HG03575 (cell line): ENCODE results near the gene COMMD1.
"Not testable (repeated sequence)": the region's sequence is repeated elsewhere in the genome, so short reads cannot be mapped to it uniquely, and the experiment has no call there.

ENCODE experiments used
- ATAC-seq: cut with Tn5 transposase; IDR thresholded peaks from one replicate; pipeline ENCODE4 v1.9.1; 2021; ENCODE audit not compliant: unreplicated experiment, insufficient number of reproducible peaks, low FRiP score; ENCODE audit errors: extremely low read depth

COMMD1 gene

DNA sequence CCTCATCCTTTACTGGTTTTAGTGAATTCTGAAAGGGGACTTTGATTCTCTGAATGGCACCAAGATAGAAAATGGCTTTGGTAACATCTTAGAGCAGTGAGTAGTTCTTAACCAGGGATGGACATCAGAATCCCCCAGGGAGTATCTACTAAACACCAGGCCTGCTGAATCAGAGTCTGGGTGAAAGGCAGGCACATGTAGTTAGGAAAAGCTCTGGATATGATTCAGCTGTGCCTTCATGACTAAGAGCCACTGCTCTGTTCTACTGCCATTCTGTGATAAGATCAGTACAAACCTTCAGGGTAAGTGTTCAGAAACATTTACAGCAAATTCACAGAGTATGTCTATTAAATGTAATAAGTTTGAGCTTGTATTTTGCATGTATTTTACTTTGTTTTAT, 244.2 kb downstream of the COMMD1 start:
- ATAC-seq: no peak

DNA sequence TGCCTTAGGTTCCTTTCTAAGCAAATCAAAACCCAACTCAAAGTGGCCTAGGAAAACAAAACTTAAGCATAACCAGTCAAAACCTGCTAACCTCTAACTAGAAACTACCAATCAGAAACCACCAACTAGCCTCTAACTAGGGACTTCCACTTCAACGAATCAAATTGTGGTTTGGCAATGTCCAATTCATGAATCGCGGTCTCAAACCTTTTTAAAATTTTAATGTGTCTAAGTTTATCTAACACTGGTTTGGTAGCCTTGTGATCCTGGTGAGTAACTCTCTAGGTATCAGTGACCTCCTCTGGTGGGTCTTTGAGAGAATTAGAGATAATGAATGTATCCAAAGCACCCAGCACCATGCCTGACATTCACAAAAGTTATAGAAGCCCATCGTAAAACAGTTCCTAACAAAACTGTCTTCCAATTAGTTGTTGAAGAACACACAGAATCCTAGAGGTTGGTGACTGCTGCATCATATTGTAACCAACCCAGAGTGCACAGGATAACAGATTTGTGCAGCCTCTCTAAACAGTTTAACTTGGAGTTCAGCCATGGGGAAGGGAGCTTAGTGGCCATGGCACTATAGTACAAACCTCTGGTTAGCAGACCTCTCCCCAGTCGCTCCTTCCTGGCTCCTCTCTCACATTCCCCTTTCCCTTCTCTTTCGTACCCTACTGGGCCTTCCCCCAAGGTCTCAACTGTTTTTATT, 245.3 kb downstream of the COMMD1 start:
- ATAC-seq: no peak

DNA sequence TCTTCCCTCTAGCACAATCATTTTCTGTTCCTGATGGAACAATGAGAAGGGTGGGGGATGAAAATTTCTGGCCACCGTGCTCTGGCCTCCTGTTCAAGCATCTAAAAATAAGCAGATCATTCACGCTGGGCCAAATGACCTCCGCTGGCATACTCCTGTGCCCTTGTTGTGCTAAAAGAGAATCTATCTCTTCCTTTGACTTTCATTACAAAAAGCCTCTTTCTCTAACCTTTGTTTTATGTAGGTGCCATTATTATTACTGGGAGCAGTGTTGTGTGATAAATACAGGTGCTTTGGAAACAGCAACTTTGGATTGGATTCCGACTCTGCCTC, 245.8 kb downstream of the COMMD1 start:
- no peak for ATAC-seq

DNA sequence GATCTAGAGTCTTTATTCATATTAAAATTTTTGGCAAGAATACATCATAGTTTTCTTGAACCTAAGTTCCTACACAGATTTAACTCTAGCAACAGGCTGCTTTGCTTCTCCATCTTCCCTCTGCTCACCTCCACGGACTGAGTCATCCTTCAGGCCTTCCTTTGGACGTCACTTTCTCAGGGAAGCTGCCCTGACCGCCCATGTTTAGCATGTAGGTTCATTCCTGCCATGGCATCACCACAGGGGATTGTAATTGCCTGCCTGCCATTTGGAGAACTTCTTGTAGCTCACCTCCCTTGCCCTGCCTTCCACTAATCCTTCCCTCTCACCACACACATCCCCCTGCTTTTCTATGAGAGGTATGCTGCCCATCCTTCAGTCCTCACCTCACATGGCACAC, 246.5 kb downstream of the COMMD1 start:
- no peak for ATAC-seq

DNA sequence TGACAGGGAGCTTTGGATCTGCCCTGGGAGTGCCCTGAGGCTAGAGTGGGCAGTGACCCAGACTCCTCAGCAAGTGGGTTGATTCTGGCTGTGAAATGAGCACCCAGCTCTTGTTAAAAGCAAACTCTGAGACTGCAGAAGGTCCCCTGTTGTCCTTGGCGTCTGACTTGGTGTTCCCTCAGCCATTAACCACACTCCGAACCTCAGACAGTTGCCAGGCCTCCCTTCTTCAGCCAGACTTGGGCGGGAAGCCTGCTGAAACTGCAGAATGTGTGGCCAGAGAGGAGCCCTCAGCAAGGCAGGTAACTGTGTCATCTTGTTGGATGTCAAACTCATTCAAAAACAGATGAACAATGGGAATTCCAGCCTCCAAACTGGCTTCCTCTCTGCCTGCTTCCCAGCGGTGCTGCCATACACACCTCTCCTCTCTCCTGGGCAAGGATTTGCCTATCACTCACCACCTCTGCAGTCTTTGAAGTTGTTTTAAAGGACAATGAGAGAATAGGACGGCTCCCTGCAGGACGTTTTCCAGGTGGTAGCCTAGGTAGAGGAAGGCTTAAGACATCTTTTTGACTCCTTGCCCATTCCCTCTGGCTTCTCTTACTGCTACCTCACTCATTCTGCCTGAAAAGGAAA, 251.5 kb downstream of the COMMD1 start:
- ATAC-seq: no peak

DNA sequence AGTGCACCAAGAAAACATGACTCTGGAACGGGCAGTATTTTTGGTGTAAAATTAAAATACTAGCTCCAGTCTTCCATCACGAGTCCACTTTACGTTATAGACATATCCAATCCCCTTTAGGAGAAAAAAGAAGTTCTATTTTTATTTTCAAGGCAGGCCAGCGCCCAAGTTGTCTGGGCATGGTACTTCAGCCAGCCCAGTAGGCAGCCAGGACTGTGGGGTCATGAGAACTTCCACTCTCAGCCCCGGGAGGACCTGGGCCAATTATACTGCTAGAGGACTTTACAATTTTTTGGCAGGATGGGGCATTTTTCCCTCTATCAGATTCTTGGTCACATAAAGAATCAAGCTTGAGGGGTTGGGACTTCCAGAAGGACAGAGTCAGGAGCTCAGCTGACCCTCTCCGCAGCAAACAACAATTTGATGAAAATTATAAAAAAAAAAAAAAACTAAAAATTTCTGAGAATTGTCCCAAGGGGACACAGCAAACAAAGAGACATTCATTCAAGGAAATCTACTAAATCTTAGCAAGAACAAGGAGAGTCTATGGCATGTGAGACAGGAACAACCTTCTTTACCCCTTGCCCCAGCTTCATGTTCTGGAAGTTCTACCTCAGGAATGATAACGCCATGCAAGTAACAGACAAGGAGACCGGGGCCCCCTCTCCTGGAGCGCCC, 253.1 kb downstream of the COMMD1 start:
- ATAC-seq: no peak

DNA sequence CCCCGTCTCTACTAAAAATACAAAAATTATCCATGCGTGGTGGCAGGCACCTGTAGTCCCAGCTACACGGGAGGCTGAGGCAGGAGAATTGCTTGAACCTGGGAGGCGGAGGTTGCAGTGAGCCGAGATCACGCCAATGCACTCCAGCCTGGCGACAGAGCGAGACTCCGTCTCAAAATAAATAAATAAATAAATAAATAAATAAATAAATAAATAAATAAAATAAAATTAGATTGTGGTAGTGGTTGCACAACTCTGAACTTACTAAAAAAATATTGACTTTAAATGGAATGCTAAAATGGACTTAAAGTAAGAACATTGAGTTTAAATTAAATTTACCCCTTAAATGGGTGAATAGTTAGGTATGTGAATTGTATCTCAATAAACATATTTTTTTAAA, 255.2 kb downstream of the COMMD1 start:
- not testable (repeated sequence) for ATAC-seq

DNA sequence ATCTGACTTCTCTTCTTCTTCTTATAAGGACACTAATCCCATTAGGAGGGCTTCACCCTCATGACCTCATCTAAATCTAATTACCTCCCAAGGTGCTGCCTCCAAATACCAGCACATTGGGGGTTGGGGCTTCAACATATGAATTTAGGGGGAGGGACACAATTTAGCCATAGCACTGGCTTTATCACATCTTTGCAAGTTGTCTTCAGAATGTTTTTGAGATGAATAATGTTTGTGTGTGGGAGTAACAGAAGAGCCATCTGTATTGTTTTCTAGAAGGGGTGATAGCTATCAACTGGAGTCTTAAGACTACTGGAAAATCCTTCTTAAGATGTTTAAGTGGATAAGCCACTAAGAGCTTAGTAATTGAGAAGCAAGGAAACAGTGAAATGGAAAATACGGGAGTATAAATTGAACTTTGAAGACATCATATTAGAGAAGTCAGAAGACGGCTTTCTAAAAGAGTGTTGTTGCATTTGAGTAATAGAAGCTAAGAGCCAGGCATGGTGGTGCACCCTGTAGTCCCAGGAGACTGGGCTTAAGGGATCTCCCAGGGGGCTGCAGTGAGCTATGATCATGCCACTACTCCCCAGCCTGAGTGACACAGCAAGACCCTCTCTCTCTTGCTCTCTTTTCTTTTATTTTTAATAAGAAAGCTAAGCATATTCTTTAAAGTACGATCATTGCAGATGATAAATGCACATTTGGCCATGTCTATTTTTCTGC, 257.8 kb downstream of the COMMD1 start:
- ATAC-seq: no peak

DNA sequence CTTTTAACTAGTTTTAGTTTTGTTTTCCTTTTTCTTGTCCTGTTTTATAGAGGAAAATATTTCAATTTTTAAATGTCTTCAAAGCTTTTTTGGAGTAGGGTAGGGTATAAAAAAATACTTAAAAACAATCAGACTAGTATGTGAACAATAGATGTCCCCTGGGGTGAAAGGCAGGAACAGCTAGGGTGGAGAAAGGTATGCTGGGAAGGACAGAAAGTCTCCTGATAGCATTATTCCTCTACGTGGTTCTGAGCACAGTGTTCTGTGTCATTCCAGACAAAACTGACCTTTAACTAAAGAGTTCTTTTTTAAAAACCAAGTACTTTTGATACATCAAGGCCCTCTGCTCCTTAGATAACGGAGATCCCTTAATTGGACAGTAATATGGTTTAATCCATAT, 258.4 kb downstream of the COMMD1 start:
- ATAC-seq: no peak

DNA sequence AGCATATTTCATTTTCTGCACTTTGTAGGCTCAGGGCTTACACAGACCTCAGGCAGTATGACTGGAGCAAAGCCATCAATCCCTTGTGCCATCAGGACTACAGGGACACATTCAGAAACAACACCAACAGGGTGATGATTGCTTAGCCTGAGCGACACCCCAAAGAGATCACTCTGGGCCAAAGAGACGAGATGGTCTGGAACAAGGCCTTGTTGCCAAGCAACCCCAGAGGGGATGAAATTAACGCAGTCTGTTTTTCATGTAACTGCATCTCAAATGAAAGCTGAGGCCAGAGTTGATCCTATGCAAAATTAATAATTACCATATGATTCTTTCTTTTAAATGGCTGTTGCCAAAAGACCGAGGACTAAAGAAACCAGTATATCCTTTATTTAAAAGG, 270.3 kb downstream of the COMMD1 start:
- ATAC-seq: no peak

DNA sequence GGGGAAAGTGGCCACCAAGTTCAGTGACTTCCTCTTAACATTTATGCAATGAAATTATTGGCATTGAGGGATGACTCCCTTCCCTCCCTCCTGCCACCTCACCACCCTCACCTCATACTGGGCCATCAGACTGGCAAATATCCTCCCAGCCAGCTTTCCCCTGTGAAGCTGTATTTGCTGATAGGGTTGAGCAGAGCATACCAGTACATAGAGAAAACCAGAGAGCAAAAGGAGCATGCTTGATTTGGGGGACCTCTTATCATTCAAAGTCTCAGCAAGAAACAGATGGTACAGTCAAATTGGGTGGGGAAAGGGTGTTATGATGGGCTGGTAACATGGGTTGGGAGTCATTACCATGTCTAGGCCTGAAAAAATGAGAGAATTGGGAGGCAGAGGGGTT, 271.3 kb downstream of the COMMD1 start:
- no peak for ATAC-seq

DNA sequence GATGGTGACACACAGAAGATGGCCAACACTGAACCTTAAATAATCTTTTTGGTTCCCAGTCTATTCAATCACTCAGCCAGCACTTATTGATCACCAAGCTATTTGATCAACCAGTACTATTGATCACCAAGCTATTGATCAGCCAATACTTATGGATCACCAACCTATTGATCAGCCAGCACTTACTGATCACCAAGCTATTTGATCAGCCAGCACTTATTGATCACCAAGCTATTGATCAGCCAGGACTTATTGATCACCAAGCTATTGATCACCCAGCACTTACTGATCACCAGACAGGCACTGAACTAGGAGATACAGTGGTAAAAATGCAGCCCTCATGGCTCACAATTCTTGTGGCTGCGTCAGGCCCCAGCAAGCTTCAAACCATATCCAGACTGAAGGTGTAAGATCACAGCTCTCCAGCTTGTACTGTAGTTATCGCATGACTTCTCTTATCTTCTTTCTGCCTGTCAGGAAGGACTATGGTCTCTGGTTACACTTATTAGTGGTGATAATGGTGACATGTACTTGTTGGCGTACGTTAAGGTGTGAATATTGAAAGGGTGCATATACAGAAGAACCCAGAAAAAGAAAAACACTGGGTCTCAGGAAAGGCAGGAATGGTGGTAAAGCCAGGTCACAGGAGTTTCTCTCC, 272.0 kb downstream of the COMMD1 start:
- ATAC-seq: no peak

DNA sequence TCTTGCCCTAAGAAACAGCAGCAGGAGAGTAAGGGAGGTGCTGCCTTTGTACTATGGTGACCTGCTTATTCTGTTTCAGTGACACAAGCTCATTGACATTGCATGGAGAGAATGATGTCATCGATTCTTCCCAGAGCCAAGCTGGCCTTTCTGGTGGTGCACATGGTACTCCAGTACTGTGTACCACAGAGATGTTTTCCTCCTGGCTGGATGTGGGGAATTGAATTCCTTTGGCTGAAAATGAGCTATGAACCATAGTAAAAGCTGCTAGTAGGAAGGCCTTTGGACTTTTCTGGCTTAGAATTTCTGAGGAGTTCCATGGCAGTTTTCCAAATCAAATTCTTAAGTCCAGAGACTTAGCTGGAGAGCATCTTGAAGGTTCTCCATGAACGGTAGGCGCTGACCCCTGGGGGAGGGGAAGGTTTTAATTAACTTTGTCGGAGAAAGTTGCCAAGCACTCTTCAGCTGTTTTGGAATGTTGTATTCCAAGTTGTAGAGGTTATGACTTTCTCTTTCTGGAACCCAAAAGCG, 273.3 kb downstream of the COMMD1 start:
- ATAC-seq: no peak

DNA sequence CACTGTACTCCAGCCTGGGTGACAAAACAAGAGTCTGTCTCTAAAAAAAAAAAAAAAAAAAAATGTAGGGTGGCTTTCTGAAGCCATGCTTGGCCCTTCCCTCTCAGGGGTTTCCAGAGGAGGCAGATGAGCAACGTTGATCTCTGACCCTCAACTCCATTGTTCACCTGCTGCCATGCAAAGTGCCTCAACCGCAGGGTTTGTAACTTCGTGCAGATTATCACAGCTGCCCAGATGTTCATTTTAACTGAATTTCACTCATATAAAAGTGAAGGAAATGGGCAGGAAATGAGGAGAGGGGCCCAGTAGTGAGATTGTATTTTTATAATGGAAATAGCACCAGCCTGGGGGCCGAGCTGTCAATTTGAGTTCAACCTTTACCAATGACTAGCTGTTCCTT, 275.5 kb downstream of the COMMD1 start:
- ATAC-seq: no peak

DNA sequence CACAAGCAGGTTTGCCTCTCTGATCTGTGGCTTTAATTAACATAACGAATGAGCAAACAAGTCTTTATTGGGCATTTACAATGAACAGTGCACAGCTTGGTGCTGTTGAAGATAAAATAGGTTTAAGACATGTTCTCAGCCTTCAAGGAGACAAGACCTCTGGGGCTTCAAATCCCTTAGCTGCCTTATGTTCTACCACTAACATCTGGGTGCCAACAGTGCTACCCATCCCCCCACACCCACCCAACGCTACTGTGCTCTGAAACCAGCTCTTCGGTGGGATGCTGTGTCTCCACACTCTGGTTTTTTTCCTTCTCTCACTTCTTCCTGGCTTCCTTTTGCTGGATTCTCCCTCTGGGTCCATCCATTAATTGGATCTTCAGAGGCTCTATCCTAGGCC, 276.4 kb downstream of the COMMD1 start:
- no peak for ATAC-seq

DNA sequence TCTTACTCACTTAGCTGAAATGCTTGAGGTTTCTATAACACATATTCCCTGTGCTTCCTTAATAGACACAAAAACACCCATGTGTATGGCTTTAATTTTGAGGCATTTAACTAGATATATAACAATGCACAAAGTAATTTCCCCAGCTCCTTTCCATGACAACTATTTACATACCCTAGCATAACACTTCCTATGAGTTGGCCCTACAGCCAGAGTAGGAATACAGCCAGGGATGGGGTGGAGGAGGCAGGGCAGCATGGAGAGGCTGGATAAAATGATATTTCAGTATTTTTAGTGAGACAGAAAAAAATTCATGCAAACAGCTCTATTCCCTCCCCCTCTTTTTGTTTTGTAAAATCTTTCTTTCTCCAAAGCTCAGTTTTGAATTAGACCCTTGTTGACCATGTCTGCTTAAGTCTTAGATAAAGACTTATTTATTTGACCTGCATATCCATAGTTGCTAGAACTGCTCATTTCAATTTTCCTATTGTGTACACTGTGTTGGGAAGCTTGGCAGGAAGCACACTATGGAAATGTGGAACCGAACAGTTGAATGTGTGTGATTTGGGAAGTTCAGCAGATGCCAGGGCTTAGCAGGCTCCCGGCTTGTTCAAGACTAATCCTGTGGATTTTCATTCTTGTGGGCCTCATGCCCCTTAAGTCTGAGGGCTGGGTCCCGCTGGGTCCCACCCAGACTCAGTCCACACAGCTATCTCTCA, 279.2 kb downstream of the COMMD1 start:
- ATAC-seq: no peak
